Heart right ventricle (tissue), 16 donors: ENCODE data around the gene LHX6. TPM values are rescaled to one million over a fixed set of nuclear protein-coding genes. Genes with fewer than 3 reads are reported as not detected.

Experiments
- ATAC-seq, 8 donors: fragments of 200-7000 bp; cut with Tn5 transposase; one replicate each; pipeline ENCODE4 v1.9.1; 2020; ENCODE audit warnings: mild to moderate bottlenecking in 8 of 8, moderate library complexity in 8 of 8, moderate number of reproducible peaks in 1 of 8
- DNase-seq, 2 donors: peaks; one replicate each; pipeline ENCODE4 v3.0.0-alpha.2; 2020
- H3K27ac ChIP-seq, 10 donors: fragments of 200-600 bp; sonication (generic) in 2 of 10; one replicate each; pipeline versions ENCODE4 v1.5.0 to v1.8.0; 2020 to 2022; ENCODE audit warnings: mild to moderate bottlenecking in 3 of 10
- H3K27me3 ChIP-seq, 7 donors: fragments of 200-600 bp; one replicate each; pipeline ENCODE4 v1.8.0; 2021 to 2022; ENCODE audit warnings: mild to moderate bottlenecking in 2 of 7
- H3K36me3 ChIP-seq, 9 donors: fragments of 200-600 bp; sonication (generic) in 1 of 9; one replicate each; pipeline versions ENCODE4 v1.5.0 to v1.8.0; 2020 to 2022; ENCODE audit warnings: mild to moderate bottlenecking in 2 of 9
- H3K4me1 ChIP-seq, 9 donors: fragments of 200-600 bp; sonication (generic) in 1 of 9; one replicate each; pipeline versions ENCODE4 v1.5.0 to v1.8.0; 2020 to 2022; ENCODE audit warnings: mild to moderate bottlenecking in 4 of 9
- H3K4me3 ChIP-seq, 10 donors: fragments of 200-600 bp; sonication (generic) in 2 of 10; one replicate each; pipeline versions ENCODE4 v1.5.0 to v1.8.0; 2020 to 2022; ENCODE audit warnings: mild to moderate bottlenecking in 7 of 10, moderate library complexity in 2 of 10
- H3K9me3 ChIP-seq, 11 donors: fragments of 200-600 bp in 10 of 11; sonication (generic) in 2 of 11; one replicate each; pipeline versions ENCODE4 v1.5.0 to v1.8.0; 2013 to 2022; ENCODE audit warnings: mild to moderate bottlenecking in 2 of 11, control low read depth in 1 of 11, moderate library complexity in 1 of 11
- WGBS, 2 donors: extraction: QIAGEN DNeasy Blood & Tissue Kit; methylation state at CpG; one replicate each; pipeline ENCODE4 v1.1.7; 2013; ENCODE audit warnings: inconsistent platforms in 1 of 2; 5-methylcytosine and 5-hydroxymethylcytosine counted together
- intact Hi-C, 10 donors: fragments of 100-400 bp; cut with DNase I; formaldehyde crosslinking; loops; one replicate each; pipeline versions ENCODE4 v1.11.1 to v1.14.2; 2022
- polyA plus RNA-seq, 2 donors: library from polyadenylated mRNA; stranded (reverse); fragments of 200-250 nt; gene quantifications; one replicate each; pipeline ENCODE4 v1.2.3, GENCODE V29; 2013
- total RNA-seq, 10 donors: library from RNA; stranded (reverse); fragmentation: NEBNext Ultra II Directional in 3 of 10; extraction: Animal tissue kit (Norgen Biotek cat#: 25700) in 3 of 10; gene quantifications; one replicate each; pipeline versions ENCODE4 v1.2.1 to v1.2.4, GENCODE V29; 2021 to 2023
- TF ChIP-seq, protein P1 (sequence below), 9 donors: fragments of 200-600 bp; sonication (generic) in 2 of 9; IDR thresholded peaks; one replicate each; pipeline versions ENCODE4 v1.5.0 to v1.8.0; 2021 to 2022; ENCODE audit warnings: antibody characterized with exemption in 9 of 9, mild to moderate bottlenecking in 5 of 9, moderate library complexity in 1 of 9
- donor health status: Arrhythmogenic right ventricular cardiomyopathy.
- donor health status: ischemic (EF 13 %, LVEDD 7.1; RV severe dilation, severe dysfunction).
- donor health status: healthy with polysubstance abuse.
- donor health status: DM: no; HTN: yes; CAD: no.
- donor health status: DM: no; HTN: no; CAD: no.
- donor health status: ischemic (EF 25% LVEDD 6.9; RV normal size, moderate dysfunction).
- donor health status: ischemic (EF 25% LVEDD 5.7; RV mildly dilated, moderate dysfunction).
- donor health status: healthy.
- donor health status: DM: yes; HTN: yes; CAD: no.
- donor health status: Ischemic cardiomyopathy.
- donor health status: ischemic (EF 35%, LVEDD 5.7; RV mildly dilated, moderate dysfunction).
- donor health status: nonischemic (EF 11% LVEDD 7.7; RV severe dilation, severe dysfunction).
- donor health status: DM: yes; HTN: yes; CAD: no.
- donor health status: PGD.
- donor health status: ischemic (EF 29% LVEDD 5.4; RV normal size, mild dysfunction).
- donor health status: nonischemic (EF 23%, LVEDD 6.1; RV moderate dilation, normal function).

The LHX6 gene
- total and polyA plus RNA-seq, 12 donors, result 1.9 to 9.4 (median 5.9) TPM

DNA sequence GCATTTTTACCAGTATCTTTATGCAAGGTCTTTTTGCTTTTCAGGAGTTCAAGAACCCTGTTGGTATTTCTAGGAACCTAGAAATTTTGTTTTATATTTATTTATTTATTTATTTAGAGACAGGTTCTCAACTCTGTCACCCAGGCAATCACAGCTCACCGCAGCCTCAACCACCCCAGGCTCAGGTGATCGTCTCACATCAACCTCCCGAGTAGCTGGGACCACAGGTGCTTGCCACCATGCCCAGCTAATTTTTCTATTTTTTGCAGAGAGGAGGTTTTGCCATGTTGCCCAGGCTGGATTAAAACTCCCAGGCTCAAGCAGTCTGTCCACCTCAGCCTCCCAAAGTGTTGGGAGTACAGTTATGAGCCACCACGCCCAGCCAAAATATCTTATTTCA lies 32.9 kb downstream of the LHX6 start:
- ATAC-seq (no peak), DNase-seq (no peak)
- TF ChIP-seq, protein P1, sequence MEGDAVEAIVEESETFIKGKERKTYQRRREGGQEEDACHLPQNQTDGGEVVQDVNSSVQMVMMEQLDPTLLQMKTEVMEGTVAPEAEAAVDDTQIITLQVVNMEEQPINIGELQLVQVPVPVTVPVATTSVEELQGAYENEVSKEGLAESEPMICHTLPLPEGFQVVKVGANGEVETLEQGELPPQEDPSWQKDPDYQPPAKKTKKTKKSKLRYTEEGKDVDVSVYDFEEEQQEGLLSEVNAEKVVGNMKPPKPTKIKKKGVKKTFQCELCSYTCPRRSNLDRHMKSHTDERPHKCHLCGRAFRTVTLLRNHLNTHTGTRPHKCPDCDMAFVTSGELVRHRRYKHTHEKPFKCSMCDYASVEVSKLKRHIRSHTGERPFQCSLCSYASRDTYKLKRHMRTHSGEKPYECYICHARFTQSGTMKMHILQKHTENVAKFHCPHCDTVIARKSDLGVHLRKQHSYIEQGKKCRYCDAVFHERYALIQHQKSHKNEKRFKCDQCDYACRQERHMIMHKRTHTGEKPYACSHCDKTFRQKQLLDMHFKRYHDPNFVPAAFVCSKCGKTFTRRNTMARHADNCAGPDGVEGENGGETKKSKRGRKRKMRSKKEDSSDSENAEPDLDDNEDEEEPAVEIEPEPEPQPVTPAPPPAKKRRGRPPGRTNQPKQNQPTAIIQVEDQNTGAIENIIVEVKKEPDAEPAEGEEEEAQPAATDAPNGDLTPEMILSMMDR (IDR thresholded peaks at IDR 0.05), result no peak
- WGBS, 2 donors, result 87 to 89% methylated on average over 4 of the region's 4 CpGs
- no peaks in the 10 kb centered on the region for H3K4me1 ChIP-seq
- H3K27ac ChIP-seq, result no peak overlapping the region
- no peaks in the 10 kb centered on the region for H3K36me3 ChIP-seq
- H3K27me3 ChIP-seq, result peaks cover 0 to 21% (median 7%) of the 10 kb centered on the region in 7 donors
- intact Hi-C loops, result no loop called here
- H3K4me3 ChIP-seq, result no peak overlapping the region
- H3K9me3 ChIP-seq, result no peaks in the 10 kb centered on the region

DNA sequence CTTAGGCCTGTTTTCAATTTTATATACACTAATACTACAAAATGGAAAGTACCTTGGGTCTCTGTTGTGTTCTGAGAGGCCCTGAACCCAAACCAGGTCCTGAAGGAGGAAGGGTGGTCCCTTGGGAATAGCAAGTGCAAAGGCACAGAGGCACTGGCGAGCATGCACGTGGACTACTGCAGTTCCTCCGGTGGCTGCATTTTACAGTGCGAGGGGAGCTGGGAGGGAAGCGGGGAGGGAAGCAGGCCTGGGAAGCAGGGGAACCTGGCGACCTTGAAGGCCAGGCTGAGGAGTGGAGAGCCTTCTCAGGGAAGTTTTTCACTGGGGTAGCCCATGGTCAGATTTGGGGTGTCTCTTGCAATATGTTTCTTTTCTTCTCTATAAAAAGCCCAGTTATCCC lies 35.1 kb downstream of the LHX6 start:
- no peak for ATAC-seq
- no peak overlapping the region for H3K4me3 ChIP-seq
- no peaks in the 10 kb centered on the region for H3K36me3 ChIP-seq
- peaks cover 0 to 21% (median 7%) of the 10 kb centered on the region in 7 donors for H3K27me3 ChIP-seq
- no peak overlapping the region for H3K27ac ChIP-seq
- TF ChIP-seq, protein P1 (IDR thresholded peaks at IDR 0.05), result no peak
- intact Hi-C loops, result no loop called here
- WGBS, 2 donors, result 80 to 81% methylated on average over 6 of the region's 6 CpGs
- DNase-seq, result no peak
- H3K9me3 ChIP-seq, result no peaks in the 10 kb centered on the region
- no peaks in the 10 kb centered on the region for H3K4me1 ChIP-seq

DNA sequence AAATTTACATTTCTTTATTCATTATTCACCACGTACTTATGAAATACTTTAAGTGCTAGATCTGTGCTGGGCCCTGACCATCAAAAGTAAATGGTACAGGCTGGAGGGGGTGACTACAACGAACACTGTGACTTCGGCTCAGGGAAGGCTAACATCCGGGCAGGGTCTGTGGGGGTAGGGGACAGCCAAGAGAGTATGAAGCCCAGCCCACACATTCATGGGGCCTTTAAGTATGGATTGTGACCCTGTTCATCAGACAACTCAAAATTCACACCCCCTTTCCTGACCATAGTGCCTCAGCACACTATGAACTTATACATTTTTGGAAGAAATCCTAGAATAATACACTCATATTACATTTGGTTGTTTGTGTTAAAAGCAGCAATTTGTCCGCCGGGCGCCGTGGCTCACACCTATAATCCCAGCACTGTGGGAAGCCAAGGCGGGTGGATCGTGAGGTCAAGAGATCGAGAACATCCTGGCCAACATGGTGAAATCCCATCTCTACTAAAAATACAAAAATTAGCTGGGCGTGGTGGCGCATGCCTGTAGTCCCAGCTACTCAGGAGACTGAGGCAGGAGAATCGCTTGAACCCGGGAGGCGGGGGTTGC lies 35.7 kb downstream of the LHX6 start:
- H3K4me3 ChIP-seq, result no peak overlapping the region
- no peaks in the 10 kb centered on the region for H3K9me3 ChIP-seq
- no peak overlapping the region for H3K27ac ChIP-seq
- peaks cover 0 to 19% (median 7%) of the 10 kb centered on the region in 7 donors for H3K27me3 ChIP-seq
- no peak for DNase-seq
- intact Hi-C loops, result no loop called here
- WGBS, 2 donors, result 82 to 83% methylated on average over 16 of the region's 16 CpGs
- H3K4me1 ChIP-seq, result no peaks in the 10 kb centered on the region
- no peak for ATAC-seq
- TF ChIP-seq, protein P1 (IDR thresholded peaks at IDR 0.05), result no peak
- no peaks in the 10 kb centered on the region for H3K36me3 ChIP-seq

DNA sequence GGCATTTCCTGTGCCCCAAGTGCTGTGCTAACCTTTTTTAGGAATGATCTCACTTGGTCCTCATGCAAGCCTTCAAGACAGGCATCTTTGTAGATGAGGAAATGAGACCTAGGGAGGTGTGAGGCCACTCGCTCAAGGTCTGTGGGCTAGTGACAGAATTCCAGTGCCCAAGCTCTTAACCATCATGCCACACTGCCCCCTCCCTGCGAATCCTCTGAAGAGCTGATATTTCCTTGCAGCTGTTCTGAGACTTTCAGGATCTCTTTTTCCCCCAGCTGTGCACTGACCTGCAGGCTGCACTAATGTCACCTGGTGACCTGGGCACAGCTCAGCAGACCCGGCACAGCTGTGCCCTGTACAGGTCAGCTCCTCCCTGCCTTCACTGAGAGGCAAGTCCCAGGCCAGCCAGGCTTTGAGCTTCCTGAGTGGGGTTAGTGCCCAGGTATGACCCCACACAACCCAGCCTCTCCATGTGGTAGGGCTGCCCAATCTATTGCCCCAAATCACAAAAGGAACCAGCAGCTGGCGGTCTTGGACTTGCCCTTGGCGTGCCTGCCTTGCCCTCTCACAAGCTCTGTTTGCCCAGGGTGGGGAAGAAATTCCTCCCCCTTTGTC lies 36.4 kb downstream of the LHX6 start:
- no peaks in the 10 kb centered on the region for H3K4me1 ChIP-seq
- H3K27ac ChIP-seq, result no peak overlapping the region
- intact Hi-C loops, result no loop called here
- WGBS, 2 donors, result 86 to 90% methylated on average over 5 of the region's 5 CpGs
- H3K27me3 ChIP-seq, result peaks cover 0 to 15% (median 7%) of the 10 kb centered on the region in 7 donors
- no peaks in the 10 kb centered on the region for H3K36me3 ChIP-seq
- no peaks in the 10 kb centered on the region for H3K9me3 ChIP-seq
- no peak for ATAC-seq
- TF ChIP-seq, protein P1 (IDR thresholded peaks at IDR 0.05), result no peak
- DNase-seq, result no peak
- H3K4me3 ChIP-seq, result no peak overlapping the region
